ENCODE data around the gene CBLN3. TPM values are rescaled to one million over a fixed set of nuclear protein-coding genes. Genes with fewer than 3 reads are reported as not detected.

CBLN3 gene
- total RNA-seq, 1 donor from 2014 or later: 0.55 TPM

- peaks cover 16% of the 10 kb centered on the region for H3K4me1 ChIP-seq
- no peak for TF ChIP-seq CTCF (IDR thresholded peaks at IDR 0.05; ENCODE audit: borderline replicate concordance)
- H3K27ac ChIP-seq (replicated peaks): no peak overlapping the region
- no peaks in the 10 kb centered on the region for H3K9me3 ChIP-seq (replicated peaks)
- DNase-seq: no peak
- no peaks in the 10 kb centered on the region for H3K27me3 ChIP-seq (ENCODE audit: low read depth)
- H3K4me3 ChIP-seq: no peak overlapping the region
- H3K36me3 ChIP-seq: peaks cover 26% of the 10 kb centered on the region
- intact Hi-C loops (cut with micrococcal nuclease): no loop called here
Measured at GRCh38 chr14:24417832-24418491, 11.5 kb downstream of the CBLN3 start.

- DNase-seq: no peak
- no peak for TF ChIP-seq CTCF (IDR thresholded peaks at IDR 0.05; ENCODE audit: borderline replicate concordance)
- H3K4me1 ChIP-seq: peaks cover 17% of the 10 kb centered on the region
- H3K27me3 ChIP-seq (ENCODE audit: low read depth): no peaks in the 10 kb centered on the region
- no peaks in the 10 kb centered on the region for H3K9me3 ChIP-seq (replicated peaks)
- H3K36me3 ChIP-seq: peaks cover 26% of the 10 kb centered on the region
- H3K4me3 ChIP-seq: no peak overlapping the region
- intact Hi-C loops (cut with micrococcal nuclease): no loop called here
- no peak overlapping the region for H3K27ac ChIP-seq (replicated peaks)
Measured at GRCh38 chr14:24416932-24417619, 12.4 kb downstream of the CBLN3 start.

- Histone ChIP-seq H3K27ac (replicated peaks) (no peak overlapping the region), H3K9me3 (replicated peaks) (no peaks in the 10 kb centered on the region), H3K36me3 (peaks cover 31% of the 10 kb centered on the region), H3K4me3 (no peak overlapping the region), H3K4me1 (peaks cover 20% of the 10 kb centered on the region), H3K27me3 (ENCODE audit: low read depth) (no peaks in the 10 kb centered on the region)
- intact Hi-C loops (cut with micrococcal nuclease): no loop called here
- TF ChIP-seq CTCF (IDR thresholded peaks at IDR 0.05; ENCODE audit: borderline replicate concordance): no peak
- DNase-seq: no peak
Measured at GRCh38 chr14:24416254-24416931, 13.1 kb downstream of the CBLN3 start.

- H3K9me3 ChIP-seq (replicated peaks): no peaks in the 10 kb centered on the region
- no peak for TF ChIP-seq CTCF (IDR thresholded peaks at IDR 0.05; ENCODE audit: borderline replicate concordance)
- H3K4me1 ChIP-seq: peaks cover 20% of the 10 kb centered on the region
- H3K27me3 ChIP-seq (ENCODE audit: low read depth): no peaks in the 10 kb centered on the region
- intact Hi-C loops (cut with micrococcal nuclease): no loop called here
- DNase-seq: no peak
- no peak overlapping the region for H3K4me3 ChIP-seq
- peaks cover 36% of the 10 kb centered on the region for H3K36me3 ChIP-seq
- H3K27ac ChIP-seq (replicated peaks): no peak overlapping the region
Measured at GRCh38 chr14:24415421-24416253, 13.8 kb downstream of the CBLN3 start.

GRCh38 chr14:24414732-24415420 is 14.6 kb downstream of the CBLN3 start:
- H3K27ac ChIP-seq (replicated peaks): no peak overlapping the region
- no peak for DNase-seq
- no peaks in the 10 kb centered on the region for H3K27me3 ChIP-seq (ENCODE audit: low read depth)
- H3K4me3 ChIP-seq: no peak overlapping the region
- peaks cover 20% of the 10 kb centered on the region for H3K4me1 ChIP-seq
- TF ChIP-seq CTCF (IDR thresholded peaks at IDR 0.05; ENCODE audit: borderline replicate concordance): no peak
- no peaks in the 10 kb centered on the region for H3K9me3 ChIP-seq (replicated peaks)
- intact Hi-C loops (cut with micrococcal nuclease): no loop called here
- peaks cover 38% of the 10 kb centered on the region for H3K36me3 ChIP-seq

Measured in left ventricle myocardium inferior (tissue), 1 donor.